GM12878 (cell line): ENCODE measurements around the gene SLC50A1. TPM values are rescaled to one million over a fixed set of nuclear protein-coding genes. Genes with fewer than 3 reads are reported as not detected.

Experiments used
- ATAC-seq: fragments of 200-7000 bp; cut with Tn5 transposase; 3 replicates; pipeline ENCODE4 v1.9.1; 2020; ENCODE audit warnings: mild to moderate bottlenecking, moderate library complexity
- BruUV-seq: library from RNA; stranded (reverse); fragments of 400-500 nt; replicated peaks from 2 replicates; lab custom pipeline; 2021; lab: Mats Ljungman, UMichigan
- CTCF ChIA-PET: fragments of 300-600 bp; sonication (Branson Sonifier 250); formaldehyde crosslinking; extraction: SDS; loops from one replicate; lab custom pipeline; 2021; ENCODE audit warnings: inconsistent platforms; lab: Yijun Ruan, JAX
- POLR2A ChIA-PET: fragments of 350-600 bp; formaldehyde crosslinking; extraction: SDS; loops from one replicate; lab custom pipeline; 2021; ENCODE audit warnings: inconsistent platforms; lab: Charles Lee
- RAD21 ChIA-PET: fragments of 300-600 bp; sonication (Branson Sonifier 250); formaldehyde crosslinking; loops from one replicate; lab custom pipeline; 2023; ENCODE audit warnings: antibody characterized with exemption; ENCODE audit not compliant: unreplicated experiment; lab: Charles Lee
- SMC1A ChIA-PET: fragments of 300-600 bp; sonication (Branson Sonifier 250); formaldehyde crosslinking; loops from one replicate; lab custom pipeline; 2023; ENCODE audit not compliant: unreplicated experiment, uncharacterized antibody; lab: Charles Lee
- DNase-seq: peaks from one replicate; pipeline ENCODE4 v3.0.0-alpha.2; 2011; ENCODE audit warnings: low read depth, low spot score
- FAIRE-seq: peaks from 3 replicates; lab custom pipeline; 2011; peaks lifted over from hg19 to GRCh38; lab: Jason Lieb, UNC
- H2AFZ ChIP-seq: 2 replicates; pipeline ENCODE4 v1.6.0; 2011; ENCODE audit warnings: low read depth, low read length, control low read depth; ENCODE audit not compliant: control insufficient read depth
- H3K27ac ChIP-seq: 2 replicates; pipeline ENCODE4 v1.5.1; 2011; ENCODE audit warnings: control low read depth; ENCODE audit not compliant: control insufficient read depth, insufficient read depth
- H3K27me3 ChIP-seq, 2 experiments: replicated peaks in 1 of 2; 2 replicates each; pipeline versions ENCODE4 v1.6.0 to v1.6.1; 2011; ENCODE audit warnings: low read length in 1 of 2; ENCODE audit not compliant: control insufficient read depth in 2 of 2, insufficient read depth in 2 of 2
- H3K36me3 ChIP-seq, 2 experiments: 2 replicates each; pipeline ENCODE4 v1.5.1; 2011; ENCODE audit warnings: low read length in 1 of 2; ENCODE audit not compliant: control insufficient read depth in 2 of 2, insufficient read depth in 2 of 2
- H3K4me1 ChIP-seq: 2 replicates; pipeline ENCODE4 v1.6.1; 2011; ENCODE audit warnings: mild to moderate bottlenecking, low read length, moderate library complexity, mixed read lengths; ENCODE audit not compliant: control insufficient read depth, insufficient read depth
- H3K4me2 ChIP-seq: 2 replicates; pipeline ENCODE4 v1.6.0; 2011; ENCODE audit warnings: control low read depth; ENCODE audit not compliant: control insufficient read depth, insufficient read depth
- H3K4me3 ChIP-seq: fragments of 200-600 bp; sonication (generic); 2 replicates; pipeline ENCODE4 v1.5.1; 2016
- H3K79me2 ChIP-seq: 2 replicates; pipeline ENCODE4 v1.6.0; 2011; ENCODE audit warnings: low read length; ENCODE audit not compliant: control insufficient read depth, insufficient read depth
- H3K9ac ChIP-seq: 2 replicates; pipeline ENCODE4 v1.8.0; 2011; ENCODE audit warnings: low read length, control low read depth, mixed read lengths; ENCODE audit not compliant: control insufficient read depth, insufficient read depth
- H3K9me3 ChIP-seq: replicated peaks from 3 replicates; pipeline ENCODE4 v1.5.1; 2011; ENCODE audit warnings: mild to moderate bottlenecking, low read length; ENCODE audit not compliant: control insufficient read depth, insufficient read depth
- H4K20me1 ChIP-seq: 2 replicates; pipeline ENCODE4 v1.6.0; 2011; ENCODE audit not compliant: control insufficient read depth, insufficient read depth
- BHLHE40 ChIP-seq, 2 experiments: fragments of 450-650 bp in 1 of 2; IDR thresholded peaks; 2 replicates each; pipeline ENCODE4 v1.6.1; 2011 to 2017; ENCODE audit warnings: low read depth in 2 of 2, borderline replicate concordance in 1 of 2, improper control_type of control experiment in 1 of 2, low read length in 1 of 2, mild to moderate bottlenecking in 1 of 2
- CHD4 ChIP-seq: fragments of 200-600 bp; sonication (generic); IDR thresholded peaks from 2 replicates; pipeline ENCODE4 v1.6.1; 2016; ENCODE audit warnings: mild to moderate bottlenecking
- HDAC6 ChIP-seq: fragments of 200-600 bp; sonication (generic); IDR thresholded peaks from one replicate; pipeline ENCODE4 v1.8.0; 2017; ENCODE audit warnings: antibody characterized with exemption; ENCODE audit not compliant: unreplicated experiment
- NBN ChIP-seq: fragments of 450-650 bp; IDR thresholded peaks from 2 replicates; pipeline ENCODE4 v1.6.1; 2016
- NR2F1 ChIP-seq: fragments of 450-650 bp; conservative IDR thresholded peaks from 2 replicates; pipeline ENCODE4 v1.6.1; 2017; ENCODE audit warnings: mild to moderate bottlenecking
- SPI1 ChIP-seq: IDR thresholded peaks from 2 replicates; pipeline ENCODE4 v1.6.1; 2011; ENCODE audit warnings: low read depth, mild to moderate bottlenecking, low read length, moderate library complexity, borderline replicate concordance; ENCODE audit not compliant: insufficient read depth
- SREBF2 ChIP-seq: IDR thresholded peaks from 2 replicates; pipeline ENCODE4 v1.6.1; 2012; ENCODE audit warnings: mild to moderate bottlenecking, low read length
- TCF3 ChIP-seq: IDR thresholded peaks from 2 replicates; pipeline ENCODE4 v1.6.1; 2012; ENCODE audit warnings: low read depth, mild to moderate bottlenecking, low read length, borderline replicate concordance; ENCODE audit not compliant: insufficient read depth
- WGBS: methylation state at CpG from one replicate; pipeline ENCODE4 v1.1.6; 2016; ENCODE audit warnings: low lambda C conversion rate; ENCODE audit not compliant: insufficient replicate concordance, insufficient coverage; ENCODE audit errors: missing lambda C conversion rate; 5-methylcytosine and 5-hydroxymethylcytosine counted together
- in situ Hi-C: fragments of 300-500 bp; cut with MboI; formaldehyde crosslinking; loops from 9 replicates; pipeline ENCODE4 v1.14.3; 2018; ENCODE audit warnings: mixed read lengths
- intact Hi-C: fragments of 100-400 bp; cut with micrococcal nuclease; formaldehyde crosslinking; loops from one replicate; pipeline ENCODE4 v1.14.2; 2022; ENCODE audit not compliant: unreplicated experiment
- polyA plus RNA-seq, 11 experiments: library from polyadenylated mRNA; depleted of rRNA in 4 of 11; unstranded in 6 of 11; stranded (reverse) in 5 of 11; fragments of >200 nt; fragmentation: Nextera tagmentation in 4 of 11; fragmentation: Illumina TruSeq in 1 of 11; extraction: Ambion mirVana in 4 of 11; extraction: Trizol in 1 of 11; gene quantifications; 1 replicate in 1 of 11; 2 replicates in 10 of 11; pipeline versions ENCODE4 v1.2.1 to v1.2.3, GENCODE V29; 2011 to 2016; ENCODE audit warnings: inconsistent platforms in 2 of 11, missing spikeins in 2 of 11, low read depth in 1 of 11
- total RNA-seq, 4 experiments: library from RNA; depleted of rRNA in 3 of 4; stranded (reverse); fragments of >200 nt in 3 of 4; fragmentation: Illumina TruSeq in 1 of 4; extraction: Trizol in 1 of 4; gene quantifications; 2 replicates each; pipeline versions ENCODE4 v1.2.1 to v1.2.3, GENCODE V29; 2013 to 2021

Gene SLC50A1
- total and polyA plus RNA-seq, 10 of the 15 experiments (the other 5 are each of a cell fraction or from before 2014, with no cell fraction given) = 32.5 to 85.6 (median 54.0) TPM

DNA sequence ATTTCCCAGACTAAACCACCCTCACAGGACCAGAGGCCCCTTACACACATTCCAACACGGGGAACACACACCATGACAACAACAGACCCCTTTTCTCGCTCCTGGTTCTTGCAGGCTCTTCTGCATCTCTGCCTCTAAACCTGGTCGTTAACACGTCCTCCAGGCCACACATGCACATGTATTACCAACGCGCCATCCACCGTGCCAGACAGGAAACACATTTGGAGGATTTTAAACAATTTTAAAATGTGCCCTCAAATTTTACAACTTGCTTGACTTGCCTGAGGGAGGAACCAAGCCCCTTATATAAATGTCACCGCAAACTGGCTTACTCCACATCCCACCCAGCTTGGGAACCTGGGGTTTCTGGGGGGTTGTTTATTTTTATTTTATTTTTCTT lies 24.8 kb upstream of the SLC50A1 start:
- FAIRE-seq = no peak
- intact Hi-C loops = no loop called here
- CTCF ChIA-PET = interaction anchor here (1.1 to 2.5 kb wide), 4 partner anchors 15 to 62 kb away, joined by 4 to 11 read pairs (median 6); partner anchors contain the start of gene KRTCAP2
- Histone ChIP-seq H3K27me3 (no peaks in the 10 kb centered on the region), H3K4me2 (no peak overlapping the region), H3K36me3 (no peaks in the 10 kb centered on the region), H3K9ac (no peak overlapping the region), H3K79me2 (no peaks in the 10 kb centered on the region), H2AFZ (no peak overlapping the region)
- TF ChIP-seq NBN (no peak), TCF3 (no peak), BHLHE40 (IDR thresholded peaks at IDR 0.05; ENCODE audit: borderline replicate concordance in 1 of 2, low read depth in 2 of 2, low read length in 1 of 2) (no peak), HDAC6 (no peak), SREBF2 (no peak), SPI1 (no peak), CHD4 (no peak), NR2F1 (no peak)
- TF ChIP-seq, all 136 proteins: peak for 0
- no peak overlapping the region for H3K27ac ChIP-seq
- WGBS = under 1% methylated on average over 8 of the region's 8 CpGs
- H3K4me1 ChIP-seq = no peaks in the 10 kb centered on the region
- BruUV-seq = no TSS peak
- RAD21 ChIA-PET = no interaction called here
- POLR2A ChIA-PET = no interaction called here
- H3K9me3 ChIP-seq = no peaks in the 10 kb centered on the region
- H3K4me3 ChIP-seq = no peak overlapping the region
- SMC1A ChIA-PET = interaction anchor here (0.6 to 1.3 kb wide), 4 partner anchors 10 to 45 kb away, joined by 3 read pairs; no protein-coding TSS in a partner anchor
- no peak for ATAC-seq
- no peaks in the 10 kb centered on the region for H4K20me1 ChIP-seq
- no peak for DNase-seq
- in situ Hi-C loops = no loop called here
